ENCODE results near the gene IFRD2. TPM values are rescaled to one million over a fixed set of nuclear protein-coding genes. Genes with fewer than 3 reads are reported as not detected.
"Not testable (repeated sequence)": the region's sequence is repeated elsewhere in the genome, so short reads cannot be mapped to it uniquely, and the experiment has no call there.

The IFRD2 gene
- polyA plus RNA-seq, 3 donors: 54.3 to 114 (median 77.3) TPM

DNA sequence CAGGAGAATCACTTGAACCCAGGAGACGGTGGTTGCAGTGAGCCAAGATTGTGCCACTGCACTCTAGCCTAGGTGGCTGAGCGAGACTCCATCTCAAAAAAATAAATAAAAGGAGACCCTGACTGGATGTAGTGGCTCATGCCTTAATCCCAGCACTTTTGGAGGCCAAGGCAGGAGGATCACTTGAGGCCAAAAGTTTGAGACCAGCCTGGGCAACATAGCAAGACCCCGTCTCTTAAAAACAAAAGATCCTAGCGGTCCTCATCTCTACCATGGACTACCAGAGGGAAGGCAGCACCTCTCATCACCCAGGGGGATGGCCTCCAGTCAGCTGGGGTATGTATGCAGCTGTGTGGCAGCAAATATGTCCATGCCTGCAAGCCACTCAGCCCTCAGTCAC, 30.0 kb downstream of the IFRD2 start:
- 96 to 99% (median 97%) methylated on average over 4 of the region's 4 CpGs for WGBS, 3 donors
- not testable (repeated sequence) for H3K27ac ChIP-seq (ENCODE audit: low read depth, low read length)

GRCh38 chr3:50261505-50261904, 30.7 kb downstream of the IFRD2 start:
- WGBS, 3 donors: 53 to 77% (median 74%) methylated on average over 2 of the region's 2 CpGs
- no peak overlapping the region for H3K27ac ChIP-seq (ENCODE audit: low read depth, low read length)

DNA sequence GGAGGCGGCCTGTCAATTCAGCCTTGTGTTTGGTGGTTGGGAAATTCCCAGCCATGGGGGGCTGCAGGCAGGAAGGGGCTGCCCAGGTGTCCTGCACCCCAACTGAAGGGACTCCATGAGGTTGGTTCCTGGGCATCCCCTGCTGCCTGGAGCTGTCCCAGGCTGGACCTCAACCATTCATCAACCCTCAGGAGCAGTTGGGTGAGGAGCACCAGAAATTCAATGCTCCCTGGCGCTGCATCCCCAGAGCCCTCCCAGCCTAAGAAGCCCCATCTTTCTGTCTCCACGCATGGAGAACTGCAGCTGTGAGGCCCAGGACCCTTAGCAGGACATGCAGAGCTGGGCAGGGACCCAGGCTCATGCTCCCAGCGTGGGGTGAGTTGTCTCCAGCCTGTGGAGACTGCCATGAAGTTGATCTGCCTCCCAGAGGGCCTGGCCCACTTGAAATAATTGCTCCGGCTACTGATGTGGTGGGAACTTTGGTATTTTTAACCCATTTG, 31.2 kb downstream of the IFRD2 start:
- 69 to 79% (median 74%) methylated on average over 5 of the region's 5 CpGs for WGBS, 3 donors

GRCh38 chr3:50260027-50260941, 31.9 kb downstream of the IFRD2 start:
- 1% methylated on average over 48 to 70 of the region's 70 CpGs for WGBS, 3 donors
- H3K27ac ChIP-seq (ENCODE audit: low read depth, low read length): peak overlapping the region; percentile 80

More for the DNA sequence above, 31.2 kb downstream of the IFRD2 start:
- H3K27ac ChIP-seq (ENCODE audit: low read depth, low read length): peak overlapping the region; percentile 80

DNA sequence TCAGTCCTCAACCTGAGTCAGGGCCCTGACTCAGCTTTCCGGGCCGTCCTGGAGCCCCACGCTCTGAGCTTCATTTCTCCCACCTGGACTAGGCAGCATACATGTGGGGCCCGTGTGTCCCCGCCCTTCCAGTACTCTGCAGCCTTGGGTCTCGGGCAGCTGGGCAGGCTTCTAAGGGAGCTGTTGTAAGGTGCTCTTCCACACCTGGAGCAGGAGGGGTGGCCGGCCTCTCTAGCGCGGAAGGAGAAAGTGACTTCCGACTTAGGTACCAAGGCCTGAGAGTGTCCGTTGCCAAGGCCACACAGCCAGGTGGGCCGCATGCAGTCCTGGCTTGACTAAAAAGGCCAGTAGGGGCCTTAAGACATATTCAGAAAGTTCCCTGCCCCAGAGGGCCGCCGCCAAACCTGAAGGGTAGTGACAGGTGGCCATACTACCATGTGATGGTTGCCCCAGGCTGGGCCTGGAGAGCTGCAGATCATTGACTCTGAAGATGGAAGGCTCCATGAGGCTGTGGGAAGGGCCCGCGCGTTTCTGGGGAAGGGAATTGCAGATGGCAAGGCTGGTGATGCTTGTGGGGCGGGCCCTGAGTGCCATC, 32.7 kb downstream of the IFRD2 start:
- 50 to 61% (median 59%) methylated on average over 18 of the region's 18 CpGs for WGBS, 3 donors

DNA sequence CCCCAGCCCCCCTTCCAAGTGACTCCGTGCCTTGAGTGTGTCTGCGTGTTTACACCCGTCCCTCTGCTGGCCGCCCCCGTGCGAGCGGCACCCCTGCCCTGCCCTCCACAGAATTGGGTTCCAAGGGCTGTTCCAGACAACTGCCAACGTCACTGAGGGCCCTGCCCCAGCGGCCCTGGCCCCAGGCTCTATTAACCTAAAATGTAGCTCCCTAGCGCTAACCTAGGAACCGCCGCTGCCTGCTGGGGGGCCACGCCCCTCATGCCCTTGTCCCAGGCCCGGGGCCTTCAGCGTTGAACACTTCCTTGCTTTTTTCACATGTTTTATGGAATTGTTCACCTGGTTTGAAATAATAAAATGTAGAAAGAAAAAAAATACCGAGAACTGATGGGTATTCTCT, 33.2 kb downstream of the IFRD2 start:
- no peak overlapping the region for H3K27ac ChIP-seq (ENCODE audit: low read depth, low read length)
- WGBS, 3 donors: 80 to 84% (median 83%) methylated on average over 16 of the region's 16 CpGs

More for the DNA sequence above, 32.7 kb downstream of the IFRD2 start:
- H3K27ac ChIP-seq (ENCODE audit: low read depth, low read length): no peak overlapping the region

DNA sequence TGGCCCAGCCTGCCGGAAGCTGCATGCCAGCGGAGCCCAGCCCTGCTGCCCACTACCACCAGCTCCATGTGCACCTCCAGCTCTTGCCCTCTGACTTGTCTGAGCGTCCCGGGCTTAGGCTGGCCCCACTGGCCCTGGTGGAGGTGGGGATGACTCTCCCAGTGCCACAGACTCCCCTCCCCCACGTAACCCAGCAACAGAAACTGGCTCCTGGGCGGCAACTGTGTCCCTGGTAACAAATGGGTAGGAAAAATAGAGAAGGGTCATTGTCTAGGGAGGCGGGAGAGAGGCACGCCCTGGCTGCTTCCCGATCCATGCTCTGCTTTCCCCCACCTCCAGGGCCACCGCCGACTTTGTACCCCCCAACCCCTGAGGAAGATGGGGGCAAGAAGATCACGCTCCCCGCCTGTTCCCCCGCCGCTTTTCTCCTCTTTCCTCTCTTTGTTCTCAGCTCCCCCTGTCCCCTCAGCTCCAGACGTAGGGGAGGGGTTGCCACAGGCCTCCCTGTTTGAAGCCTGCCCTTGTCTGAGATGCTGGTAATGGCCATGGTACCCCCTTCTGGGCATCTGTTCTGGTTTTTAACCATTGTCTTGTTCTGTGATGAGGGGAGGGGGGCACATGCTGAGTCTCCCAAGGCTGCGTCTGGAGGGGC, 34.1 kb downstream of the IFRD2 start:
- H3K27ac ChIP-seq (ENCODE audit: low read depth, low read length): no peak overlapping the region
- WGBS, 3 donors: 85 to 86% (median 86%) methylated on average over 15 to 17 of the region's 17 CpGs

DNA sequence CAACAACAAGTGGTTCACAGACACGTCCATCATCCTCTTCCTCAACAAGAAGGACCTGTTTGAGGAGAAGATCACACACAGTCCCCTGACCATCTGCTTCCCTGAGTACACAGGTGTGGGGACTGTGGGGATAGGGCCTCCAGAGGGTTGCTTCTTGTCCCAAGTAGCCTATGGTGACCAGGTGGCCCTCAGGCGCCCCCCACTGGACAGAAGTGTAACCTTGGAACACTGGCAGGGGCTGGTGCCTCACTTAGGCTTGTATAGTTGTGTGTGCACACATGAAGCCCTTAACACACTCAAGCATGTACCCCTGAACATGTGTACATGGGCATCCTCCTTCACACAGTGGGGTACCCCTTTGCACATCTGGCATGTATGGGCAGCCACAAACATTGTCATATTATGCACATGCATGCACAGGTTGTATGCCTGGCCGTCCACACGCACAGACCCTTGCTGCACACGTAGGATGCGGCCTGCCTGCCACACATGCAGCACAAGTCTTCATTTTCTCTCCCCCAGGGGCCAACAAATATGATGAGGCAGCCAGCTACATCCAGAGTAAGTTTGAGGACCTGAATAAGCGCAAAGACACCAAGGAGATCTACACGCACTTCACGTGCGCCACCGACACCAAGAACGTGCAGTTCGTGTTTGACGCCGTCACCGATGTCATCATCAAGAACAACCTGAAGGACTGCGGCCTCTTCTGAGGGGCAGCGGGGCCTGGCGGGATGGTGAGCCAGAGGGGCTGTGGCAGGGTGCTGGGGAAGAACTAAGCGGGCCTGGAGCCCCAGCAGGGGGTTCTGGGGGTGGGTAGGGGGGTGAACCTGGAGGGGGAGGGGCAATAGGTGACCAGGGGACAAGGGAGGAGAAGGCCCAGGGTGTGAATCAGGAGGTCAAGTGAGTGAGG, 35.0 kb downstream of the IFRD2 start:
- 91% methylated on average over 20 of the region's 20 CpGs for WGBS, 3 donors
- no peak overlapping the region for H3K27ac ChIP-seq (ENCODE audit: low read depth, low read length)

DNA sequence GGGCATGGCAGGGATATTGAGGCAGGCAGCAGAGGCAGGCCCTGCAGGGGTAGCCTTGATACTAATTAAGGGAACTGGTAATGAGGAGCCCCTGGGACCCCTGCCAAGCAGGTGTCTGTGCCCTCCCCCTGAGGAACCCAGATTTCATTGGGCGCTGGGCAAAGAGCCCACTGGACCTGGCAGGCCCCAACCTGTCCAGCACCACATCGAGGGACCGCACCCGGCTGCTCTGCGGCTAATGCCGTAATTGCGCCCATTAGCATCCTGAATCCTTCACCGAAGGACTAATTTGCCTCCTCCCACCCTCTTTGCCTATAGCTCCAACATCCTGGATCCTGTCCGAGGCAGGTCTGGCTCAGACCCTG, 37.0 kb downstream of the IFRD2 start:
- 74 to 93% (median 83%) methylated on average over 9 of the region's 9 CpGs for WGBS, 3 donors
- no peak overlapping the region for H3K27ac ChIP-seq (ENCODE audit: low read depth, low read length)

GRCh38 chr3:50254577-50255250, 37.5 kb downstream of the IFRD2 start:
- WGBS, 3 donors: 61 to 88% (median 61%) methylated on average over 8 of the region's 8 CpGs
- peak overlapping the region; percentile 44 for H3K27ac ChIP-seq (ENCODE audit: low read depth, low read length)

DNA sequence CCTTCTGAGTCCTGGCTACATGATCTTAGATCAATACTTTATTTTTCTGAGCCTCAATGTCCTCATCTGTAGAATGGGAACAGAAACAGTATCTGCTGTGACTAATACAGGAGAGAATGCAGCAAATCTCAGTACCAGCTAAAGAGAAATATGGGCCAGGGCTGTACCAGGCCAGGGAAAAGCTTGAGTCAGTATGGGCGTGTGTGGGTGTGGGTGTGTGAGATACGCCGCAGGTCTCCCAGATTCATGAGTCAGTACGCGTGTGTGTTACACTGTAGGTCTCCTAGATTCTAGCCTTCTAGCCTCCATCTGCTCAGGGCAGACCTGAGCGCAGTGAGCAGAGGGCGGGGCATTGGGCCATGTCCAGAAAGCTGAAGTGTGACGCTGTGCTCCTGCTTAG, 41.0 kb downstream of the IFRD2 start:
- H3K27ac ChIP-seq (ENCODE audit: low read depth, low read length): no peak overlapping the region
- 58 to 85% (median 79%) methylated on average over 8 of the region's 8 CpGs for WGBS, 3 donors

DNA sequence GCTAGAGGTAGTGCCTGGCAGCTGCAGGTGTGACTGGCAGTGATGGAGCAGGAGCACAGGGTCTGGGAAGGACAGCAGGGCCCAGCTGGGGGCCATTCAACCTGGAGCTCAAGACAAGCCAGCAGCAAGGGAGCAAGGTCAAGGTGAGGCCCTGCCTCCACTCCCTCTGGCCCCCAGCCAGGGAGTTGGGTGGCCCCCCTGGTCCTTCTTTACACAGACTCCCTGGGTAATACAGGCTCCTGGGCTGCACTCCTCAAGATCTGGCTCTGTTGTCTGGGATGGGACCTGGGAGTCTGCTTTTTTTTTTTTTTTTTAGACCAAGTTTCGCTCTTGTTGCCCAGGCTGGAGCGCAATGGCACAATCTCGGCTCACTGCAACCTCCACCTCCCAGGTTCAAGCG, 41.7 kb downstream of the IFRD2 start:
- 89 to 95% (median 91%) methylated on average over 4 of the region's 4 CpGs for WGBS, 3 donors
- H3K27ac ChIP-seq (ENCODE audit: low read depth, low read length): no peak overlapping the region

DNA sequence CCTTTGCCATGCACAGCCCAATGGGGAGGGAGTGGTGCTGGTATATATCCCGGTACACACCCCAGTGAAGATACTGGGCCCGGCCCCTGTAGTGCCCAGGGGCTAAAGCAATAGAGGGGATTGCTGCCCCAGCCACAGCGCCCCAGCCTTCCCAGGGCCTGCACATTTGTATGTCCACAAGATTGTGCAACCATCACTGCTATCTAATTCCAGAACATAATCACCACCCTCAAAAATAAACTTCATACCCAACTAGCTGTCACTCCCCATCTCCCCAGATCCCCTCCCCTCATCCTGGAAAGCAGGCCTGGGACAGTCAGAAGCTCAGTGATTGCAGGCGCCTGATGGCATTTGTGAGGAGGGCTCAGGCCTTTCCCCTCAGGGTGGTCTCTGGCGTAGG, 42.8 kb downstream of the IFRD2 start:
- no peak overlapping the region for H3K27ac ChIP-seq (ENCODE audit: low read depth, low read length)
- 74 to 93% (median 76%) methylated on average over 5 of the region's 5 CpGs for WGBS, 3 donors

DNA sequence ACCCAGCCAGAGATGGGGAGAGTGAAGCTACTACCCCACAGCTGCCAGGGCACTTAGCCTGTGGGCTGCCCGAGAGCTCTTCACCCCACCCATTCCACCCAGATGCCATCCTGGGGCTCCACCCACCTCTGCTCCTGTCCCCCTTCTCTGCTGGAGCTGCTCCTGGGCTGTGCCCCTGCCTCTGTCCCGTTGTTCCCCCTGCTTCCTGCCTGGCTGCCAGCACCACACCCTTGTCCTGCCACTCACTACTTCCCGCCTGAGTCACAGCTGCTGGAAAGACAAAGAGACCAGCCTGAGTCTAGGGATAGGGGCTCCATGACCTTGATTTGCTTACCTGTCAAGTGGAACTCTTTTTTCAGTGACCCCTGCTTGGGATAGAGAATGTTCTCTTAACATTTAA, 43.8 kb downstream of the IFRD2 start:
- WGBS, 3 donors: 28 to 52% (median 31%) methylated on average over 3 of the region's 3 CpGs
- H3K27ac ChIP-seq (ENCODE audit: low read depth, low read length): no peak overlapping the region

GRCh38 chr3:50246517-50246954, 45.7 kb downstream of the IFRD2 start:
- peak overlapping the region; percentile 85 for H3K27ac ChIP-seq (ENCODE audit: low read depth, low read length)
- WGBS, 3 donors: 8 to 33% (median 15%) methylated on average over 10 of the region's 10 CpGs

DNA sequence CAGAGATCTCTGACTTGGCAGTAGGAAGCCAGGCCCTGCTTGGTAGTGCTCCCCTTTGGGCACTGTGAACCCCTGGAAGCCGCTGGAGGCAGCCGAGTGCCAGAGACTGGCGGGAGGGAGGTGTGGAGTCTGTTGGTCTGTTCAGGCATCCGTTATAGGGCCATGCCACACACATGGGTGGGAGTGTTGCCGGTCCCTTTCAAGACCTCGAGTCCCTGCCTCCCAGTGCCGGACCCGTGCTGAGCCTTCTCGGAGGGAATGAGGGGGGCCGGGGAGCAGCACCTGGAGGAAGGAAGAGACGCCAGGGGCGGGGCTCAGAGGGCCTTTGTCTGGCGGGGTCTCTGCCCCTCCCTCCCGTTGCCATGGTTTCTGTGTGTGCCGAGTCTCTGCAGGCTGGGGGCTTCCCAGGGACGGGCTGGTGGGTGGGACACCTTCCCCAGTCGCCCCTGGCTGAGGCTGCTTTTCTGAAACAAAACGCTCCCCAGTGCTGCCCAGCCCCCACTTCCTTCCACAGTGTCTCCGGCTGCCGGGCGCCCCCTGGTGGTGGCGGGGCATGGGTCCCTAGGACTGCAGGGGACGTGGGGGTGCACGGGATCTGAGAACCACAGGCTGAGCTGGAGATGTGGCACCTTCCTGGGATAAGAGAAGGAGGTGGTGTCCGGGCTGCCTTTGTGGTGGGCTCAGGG, 46.3 kb downstream of the IFRD2 start:
- 1 to 5% (median 2%) methylated on average over 21 to 25 of the region's 25 CpGs for WGBS, 3 donors
- H3K27ac ChIP-seq (ENCODE audit: low read depth, low read length): peak overlapping the region; percentile 85

DNA sequence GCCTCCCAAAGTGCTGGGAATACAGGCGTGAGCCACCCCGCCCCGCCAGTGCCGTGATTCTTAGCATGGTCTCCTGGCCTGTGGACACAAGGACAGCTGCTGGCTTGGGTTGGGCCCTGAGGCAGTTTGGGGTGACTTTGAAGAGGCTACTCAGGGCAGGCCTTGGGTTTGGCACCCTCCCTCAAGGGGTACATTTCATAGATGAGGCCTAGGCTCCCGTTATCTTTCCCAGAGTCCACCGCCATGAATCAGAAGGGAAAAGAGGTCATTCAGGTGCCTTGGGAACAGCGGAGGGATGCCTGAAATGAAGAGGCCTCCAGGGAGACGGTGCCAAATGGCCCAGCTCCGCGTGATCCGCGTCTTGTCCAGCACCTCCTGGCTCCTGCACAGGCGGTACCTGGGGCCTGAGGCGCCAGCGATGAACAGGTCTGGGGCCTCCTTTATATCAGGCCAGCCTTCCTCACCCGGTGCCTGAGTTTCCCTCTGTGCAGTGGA, 46.9 kb downstream of the IFRD2 start:
- 57 to 70% (median 58%) methylated on average over 16 of the region's 16 CpGs for WGBS, 3 donors
- H3K27ac ChIP-seq (ENCODE audit: low read depth, low read length): no peak overlapping the region
